H1 (cell line): ENCODE measurements around the gene CDK2. TPM values are rescaled to one million over a fixed set of nuclear protein-coding genes. Genes with fewer than 3 reads are reported as not detected.

ENCODE experiments used
- CTCF ChIA-PET: fragments of 300-600 bp; sonication (Branson Sonifier 250); formaldehyde crosslinking; loops from one replicate; lab custom pipeline; 2021; ENCODE audit not compliant: partially characterized antibody; lab: Charles Lee
- POLR2A ChIA-PET: fragments of 300-600 bp; sonication (Branson Sonifier 250); formaldehyde crosslinking; loops from one replicate; lab custom pipeline; 2021; ENCODE audit warnings: inconsistent platforms; ENCODE audit not compliant: partially characterized antibody; lab: Charles Lee
- DNase-seq, 2 experiments: peaks; one replicate each; pipeline versions ENCODE4 v3.0.0 to v3.0.0-alpha.2; 2010 to 2022; ENCODE audit warnings: low spot score in 2 of 2, low read depth in 1 of 2, mixed read lengths in 1 of 2
- FAIRE-seq: peaks from 2 replicates; lab custom pipeline; 2011; peaks lifted over from hg19 to GRCh38; lab: Jason Lieb, UNC
- H2AFZ ChIP-seq: 2 replicates; pipeline ENCODE4 v1.8.1; 2012; ENCODE audit warnings: low read length, inconsistent platforms
- H2AK5ac ChIP-seq: 2 replicates; pipeline ENCODE4 v1.6.1; 2013; ENCODE audit warnings: low read depth, low read length
- H2BK120ac ChIP-seq: replicated peaks from 2 replicates; pipeline ENCODE3; 2013; ENCODE audit warnings: low read depth, low read length, inconsistent platforms
- H2BK12ac ChIP-seq: 2 replicates; pipeline ENCODE4 v1.6.1; 2013; ENCODE audit warnings: low read depth, low read length
- H2BK15ac ChIP-seq: 2 replicates; pipeline ENCODE4 v1.6.1; 2013; ENCODE audit warnings: low read length
- H2BK20ac ChIP-seq: 2 replicates; pipeline ENCODE4 v1.6.1; 2013; ENCODE audit warnings: low read length
- H2BK5ac ChIP-seq: 2 replicates; pipeline ENCODE4 v1.6.1; 2013; ENCODE audit warnings: low read depth, low read length
- H3K14ac ChIP-seq: 2 replicates; pipeline ENCODE4 v1.6.1; 2013; ENCODE audit warnings: inconsistent platforms; ENCODE audit not compliant: insufficient read length
- H3K18ac ChIP-seq: 2 replicates; pipeline ENCODE4 v1.6.1; 2013; ENCODE audit warnings: low read length; ENCODE audit errors: extremely low read depth
- H3K23ac ChIP-seq: 2 replicates; pipeline ENCODE4 v1.6.1; 2013; ENCODE audit warnings: inconsistent platforms; ENCODE audit not compliant: insufficient read length
- H3K23me2 ChIP-seq: 2 replicates; pipeline ENCODE4 v1.6.1; 2013; ENCODE audit warnings: low read depth, low read length
- H3K27ac ChIP-seq: 2 replicates; pipeline ENCODE4 v1.6.1; 2011; ENCODE audit warnings: low read depth, low read length, inconsistent platforms
- H3K27me3 ChIP-seq, 4 experiments: replicated peaks in 1 of 4; 1 replicate in 1 of 4; 2 replicates in 3 of 4; pipeline versions ENCODE4 v1.6.1 to v1.8.1; 2011 to 2013; ENCODE audit warnings: low read length in 3 of 4, mild to moderate bottlenecking in 3 of 4, inconsistent platforms in 2 of 4, mixed read lengths in 2 of 4, moderate library complexity in 1 of 4; ENCODE audit not compliant: control insufficient read depth in 3 of 4, insufficient read depth in 3 of 4; ENCODE audit errors: extremely low read depth in 1 of 4
- H3K36me3 ChIP-seq, 4 experiments: 2 replicates each; pipeline versions ENCODE4 v1.6.1 to v1.8.1; 2011 to 2013; ENCODE audit warnings: mild to moderate bottlenecking in 4 of 4, low read length in 3 of 4, moderate library complexity in 2 of 4, control low read depth in 1 of 4, inconsistent platforms in 1 of 4; ENCODE audit not compliant: insufficient read depth in 4 of 4, control insufficient read depth in 2 of 4
- H3K4ac ChIP-seq: replicated peaks from 2 replicates; pipeline ENCODE3; 2013; ENCODE audit warnings: low read length, low read depth, mixed read lengths, inconsistent platforms; ENCODE audit not compliant: insufficient read length
- H3K4me1 ChIP-seq, 4 experiments: replicated peaks in 1 of 4; 1 replicate in 1 of 4; 2 replicates in 3 of 4; pipeline versions ENCODE4 v1.6.1 to v1.8.1; 2011 to 2013; ENCODE audit warnings: low read length in 3 of 4, inconsistent platforms in 2 of 4, mixed read lengths in 1 of 4; ENCODE audit not compliant: insufficient read depth in 4 of 4, control insufficient read depth in 3 of 4
- H3K4me2 ChIP-seq, 2 experiments: 2 replicates each; pipeline versions ENCODE4 v1.6.1 to v1.8.1; 2011 to 2013; ENCODE audit warnings: low read depth in 2 of 2, low read length in 2 of 2, control low read depth in 1 of 2, inconsistent platforms in 1 of 2, mild to moderate bottlenecking in 1 of 2; ENCODE audit not compliant: insufficient read depth in 1 of 2
- H3K4me3 ChIP-seq, 4 experiments: fragments of 200-600, 300-600 bp in 1 of 4; sonication (generic), shearing (Covaris generic), sonication (Bioruptor Twin) in 1 of 4; 2 replicates each; pipeline versions ENCODE4 v1.5.1 to v1.8.1; 2011 to 2016; ENCODE audit warnings: low read length in 4 of 4, low read depth in 3 of 4, control low read depth in 2 of 4, inconsistent platforms in 2 of 4, mild to moderate bottlenecking in 2 of 4, mixed read lengths in 1 of 4, moderate library complexity in 1 of 4; ENCODE audit not compliant: insufficient read depth in 2 of 4; ENCODE audit errors: extremely low read depth in 1 of 4
- H3K56ac ChIP-seq: replicated peaks from 2 replicates; pipeline ENCODE3; 2013; ENCODE audit warnings: low read depth, mild to moderate bottlenecking, mixed read lengths, low read length, inconsistent platforms; ENCODE audit not compliant: insufficient read length
- H3K79me1 ChIP-seq: 2 replicates; pipeline ENCODE4 v1.6.1; 2013; ENCODE audit warnings: low read depth, low read length, control low read depth
- H3K79me2 ChIP-seq, 2 experiments: 2 replicates each; pipeline versions ENCODE4 v1.6.1 to v1.8.1; 2012 to 2013; ENCODE audit warnings: low read length in 2 of 2, mild to moderate bottlenecking in 2 of 2, inconsistent platforms in 1 of 2; ENCODE audit not compliant: insufficient read depth in 2 of 2, control insufficient read depth in 1 of 2
- H3K9ac ChIP-seq, 4 experiments: replicated peaks in 1 of 4; 1 replicate in 1 of 4; 2 replicates in 3 of 4; pipeline versions ENCODE4 v1.6.1 to v1.8.1; 2011 to 2013; ENCODE audit warnings: low read depth in 3 of 4, low read length in 3 of 4, control low read depth in 2 of 4, mild to moderate bottlenecking in 2 of 4, moderate library complexity in 2 of 4, inconsistent platforms in 1 of 4; ENCODE audit errors: extremely low read depth in 1 of 4
- H3K9me3 ChIP-seq, 2 experiments: 2 replicates each; pipeline versions ENCODE4 v1.6.1 to v1.8.1; 2012 to 2013; ENCODE audit warnings: mild to moderate bottlenecking in 2 of 2, moderate library complexity in 2 of 2, control low read depth in 1 of 2, inconsistent platforms in 1 of 2, low read depth in 1 of 2, low read length in 1 of 2, mixed read lengths in 1 of 2; ENCODE audit not compliant: insufficient read depth in 2 of 2
- H4K20me1 ChIP-seq, 2 experiments: replicated peaks in 1 of 2; 2 replicates each; pipeline versions ENCODE3 to v1.8.1; 2011 to 2013; ENCODE audit warnings: inconsistent platforms in 2 of 2, low read length in 2 of 2, mild to moderate bottlenecking in 1 of 2; ENCODE audit not compliant: insufficient read depth in 2 of 2, control insufficient read depth in 1 of 2
- H4K5ac ChIP-seq: 2 replicates; pipeline ENCODE4 v1.6.1; 2013; ENCODE audit warnings: low read length, low read depth, mixed read lengths, inconsistent platforms; ENCODE audit not compliant: insufficient read length
- H4K8ac ChIP-seq: 2 replicates; pipeline ENCODE4 v1.8.0; 2013; ENCODE audit warnings: mild to moderate bottlenecking, moderate library complexity, low read length, inconsistent platforms; ENCODE audit not compliant: insufficient read depth; ENCODE audit errors: extremely low read depth
- H4K91ac ChIP-seq: replicated peaks from 2 replicates; pipeline ENCODE3; 2013; ENCODE audit warnings: low read length, mixed read lengths, inconsistent platforms; ENCODE audit not compliant: insufficient read length
- CBX8 ChIP-seq: fragments of 300-800, 300-1000 bp; sonication (generic); IDR thresholded peaks from 2 replicates; pipeline ENCODE4 v1.7.1; 2016; ENCODE audit warnings: low read depth, low read length, borderline replicate concordance
- GTF2F1 ChIP-seq: IDR thresholded peaks from 2 replicates; pipeline ENCODE4 v1.6.1; 2012; ENCODE audit warnings: low read depth, low read length, improper control_type of control experiment, borderline replicate concordance
- KDM4A ChIP-seq: IDR thresholded peaks from one replicate; pipeline ENCODE4 v1.7.1; 2012; ENCODE audit warnings: low read depth, mild to moderate bottlenecking, moderate library complexity, low read length, inconsistent platforms; ENCODE audit not compliant: severe bottlenecking
- PHF8 ChIP-seq: fragments of 200-600 bp; sonication (generic); conservative IDR thresholded peaks from 2 replicates; pipeline ENCODE4 v1.7.1; 2012; ENCODE audit warnings: low read depth, mild to moderate bottlenecking, inconsistent platforms, low read length, moderate library complexity
- SRF ChIP-seq: IDR thresholded peaks from 2 replicates; pipeline ENCODE4 v1.6.1; 2011; ENCODE audit warnings: mild to moderate bottlenecking, low read depth, low read length, moderate library complexity
- TEAD4 ChIP-seq: IDR thresholded peaks from 2 replicates; pipeline ENCODE4 v1.6.1; 2012; ENCODE audit warnings: low read depth, low read length, inconsistent platforms, mixed read lengths
- USF2 ChIP-seq: IDR thresholded peaks from 2 replicates; pipeline ENCODE4 v1.6.1; 2011; ENCODE audit warnings: low read length, improper control_type of control experiment
- ZNF274 ChIP-seq: IDR thresholded peaks from 2 replicates; pipeline ENCODE4 v1.7.0; 2012; ENCODE audit warnings: low read length, borderline replicate concordance; ENCODE audit errors: extremely low read depth
- WGBS, 2 experiments: shearing (Covaris generic) in 1 of 2; methylation state at CpG; one replicate each; pipeline versions ENCODE4 v1.1.6 to v1.1.7; 2013 to 2015; ENCODE audit warnings: low lambda C conversion rate in 2 of 2, mixed read lengths in 2 of 2, inconsistent platforms in 1 of 2, low coverage in 1 of 2, missing lambda C conversion rate in 1 of 2; ENCODE audit not compliant: insufficient replicate concordance in 2 of 2, insufficient coverage in 1 of 2, insufficient read length in 1 of 2; ENCODE audit errors: extremely low coverage in 1 of 2, missing lambda C conversion rate in 1 of 2; 5-methylcytosine and 5-hydroxymethylcytosine counted together
- polyA plus RNA-seq, 7 experiments: library from polyadenylated mRNA; depleted of rRNA in 3 of 7; stranded (reverse) in 5 of 7; unstranded in 2 of 7; fragments of >200 nt in 5 of 7; fragments of 200-250 nt in 2 of 7; gene quantifications; 1 replicate in 5 of 7; 2 replicates in 1 of 7; 4 replicates in 1 of 7; pipeline versions ENCODE4 v1.2.1 to v1.2.3, GENCODE V29; 2011 to 2013; ENCODE audit warnings: missing spikeins in 2 of 7, mixed read lengths in 2 of 7
- total RNA-seq: library from RNA; stranded (reverse); fragmentation: NEBNext Ultra II Directional; extraction: Animal tissue kit (Norgen Biotek cat#: 25700); gene quantifications from 2 replicates; pipeline ENCODE4 v1.2.1, GENCODE V29; 2021

CDK2 gene
- total and polyA plus RNA-seq, 2 of the 8 experiments (the other 6 are each of a cell fraction or from before 2014, with no cell fraction given): 39.4 to 42.5 TPM

- H2BK5ac ChIP-seq: peak overlapping the region; percentile 53; the same call in 1 of the 2 replicates
- DNase-seq: no peak
- TF ChIP-seq TEAD4: no peak
- TF ChIP-seq KDM4A: peak; percentile 40
- TF ChIP-seq USF2: no peak
- TF ChIP-seq SRF: no peak
- no peak for TF ChIP-seq ZNF274
- TF ChIP-seq PHF8: no peak
- TF ChIP-seq CBX8: no peak
- 0 out of 2 replicates have a peak, but pooled peaks have one; percentile 6 for TF ChIP-seq GTF2F1
- TF ChIP-seq, all 59 proteins: peak for 2
- H2AK5ac ChIP-seq: no peak overlapping the region
- peak overlapping the region; percentile 35 for H3K56ac ChIP-seq
- H3K9me3 ChIP-seq: no peaks in the 10 kb centered on the region
- H4K20me1 ChIP-seq: peaks cover 0 to 3% of the 10 kb centered on the region in 2 experiments
- no peak overlapping the region for H2BK15ac ChIP-seq
- peaks cover 6% of the 10 kb centered on the region for H3K23me2 ChIP-seq
- ChIA-PET CTCF (interaction anchor here (0.6 to 2.6 kb wide), 10 partner anchors 10 to 287 kb away, joined by 3 to 14 read pairs (median 4); partner anchors contain the start of genes ORMDL2 and SARNP), POLR2A (interaction anchor here (0.7 to 2.7 kb wide), 30 partner anchors 9 to 287 kb away, joined by 3 to 16 read pairs (median 4); partner anchors contain the start of genes DGKA, DNAJC14, IKZF4 and MYL6)
- peaks cover 2% of the 10 kb centered on the region; the same call in 1 of the 2 replicates for H3K79me1 ChIP-seq
- 4% methylated on average over 14 of the region's 15 CpGs; no CpG with 5 or more reads in 1 of the 2 experiments for WGBS, 2 experiments
- no peaks in the 10 kb centered on the region for H3K27me3 ChIP-seq
- peak overlapping the region; percentile 65 to 93 (median 88) for H3K4me3 ChIP-seq
- H2BK20ac ChIP-seq: no peak overlapping the region
- H3K4me2 ChIP-seq: peak overlapping the region; percentile 61 to 73
- no peak overlapping the region for H4K5ac ChIP-seq
- H3K79me2 ChIP-seq: peaks cover 0 to 36% of the 10 kb centered on the region in 2 experiments; a peak in 3 of 4 replicates
- H3K36me3 ChIP-seq: peaks cover 0 to 21% (median 10%) of the 10 kb centered on the region in 4 experiments; a peak in 5 of 8 replicates
- peaks cover 0 to 4% (median 1%) of the 10 kb centered on the region in 4 experiments; a peak in 4 of 7 replicates for H3K4me1 ChIP-seq
- no peak overlapping the region for H3K14ac ChIP-seq
- no peak overlapping the region for H2AFZ ChIP-seq
- peak overlapping the region; percentile 64 to 75 (median 72) for H3K9ac ChIP-seq
- H3K4ac ChIP-seq: no peak overlapping the region
- H4K8ac ChIP-seq: 0 out of 2 replicates have a peak overlapping the region, but pooled peaks have one; percentile 36
- peak overlapping the region; percentile 62; the same call in 1 of the 2 replicates for H3K18ac ChIP-seq
- no peak overlapping the region for H3K23ac ChIP-seq
- no peak overlapping the region for H2BK120ac ChIP-seq
- no peak overlapping the region for H2BK12ac ChIP-seq
- H4K91ac ChIP-seq: no peak overlapping the region
- H3K27ac ChIP-seq: peak overlapping the region; percentile 12; the same call in 1 of the 2 replicates
- FAIRE-seq: no peak
Observed at GRCh38 chr12:55974308-55974730, 7.7 kb downstream of the CDK2 start.
